ENCODE measurements around the gene SCARB2.

The SCARB2 gene

DNA sequence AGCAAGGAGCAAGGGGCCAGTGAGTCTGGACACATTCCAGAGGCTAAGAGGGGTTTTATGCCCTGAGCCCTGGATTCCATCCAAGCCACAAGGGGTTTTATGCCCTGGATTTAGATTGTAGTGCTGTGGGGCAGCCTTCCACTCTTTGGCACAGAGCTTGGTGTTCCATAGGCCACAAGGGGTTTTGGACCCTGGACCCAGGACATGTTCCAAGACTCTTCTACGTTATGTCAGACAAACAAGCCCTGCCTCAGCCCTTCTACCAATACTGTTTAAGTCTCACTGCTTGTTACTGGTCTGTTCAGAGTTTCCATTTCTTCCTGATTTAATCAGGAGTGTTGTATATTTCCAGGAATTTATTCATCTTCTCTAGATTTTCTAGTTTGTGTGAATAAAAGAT, 12.8 kb upstream of the SCARB2 start:
- H3K9me3 ChIP-seq (ENCODE audit: control insufficient read depth, low read length), result no peaks in the 10 kb centered on the region
- DNase-seq (ENCODE audit: low read depth), result no peak
- H3K4me1 ChIP-seq (ENCODE audit: control insufficient read depth, insufficient read depth, low read length), result no peaks in the 10 kb centered on the region
- H3K9ac ChIP-seq (ENCODE audit: low read length), result no peak overlapping the region
- no peak overlapping the region for H3K4me3 ChIP-seq (ENCODE audit: low read length)
- no peaks in the 10 kb centered on the region for H3K27me3 ChIP-seq (replicated peaks; ENCODE audit: control insufficient read depth, insufficient read depth, low read length)
- H3K36me3 ChIP-seq (ENCODE audit: control insufficient read depth, insufficient read depth, low read length, severe bottlenecking), result no peaks in the 10 kb centered on the region

GRCh38 chr4:76224171-76224570, 10.5 kb upstream of the SCARB2 start:
- H3K9me3 ChIP-seq (ENCODE audit: control insufficient read depth, low read length), result no peaks in the 10 kb centered on the region
- peaks cover 7% of the 10 kb centered on the region for H3K4me1 ChIP-seq (ENCODE audit: control insufficient read depth, insufficient read depth, low read length)
- no peak for DNase-seq (ENCODE audit: low read depth)
- H3K36me3 ChIP-seq (ENCODE audit: control insufficient read depth, insufficient read depth, low read length, severe bottlenecking), result no peaks in the 10 kb centered on the region
- no peak overlapping the region for H3K9ac ChIP-seq (ENCODE audit: low read length)
- H3K27me3 ChIP-seq (replicated peaks; ENCODE audit: control insufficient read depth, insufficient read depth, low read length), result no peaks in the 10 kb centered on the region
- H3K4me3 ChIP-seq (ENCODE audit: low read length), result no peak overlapping the region

DNA sequence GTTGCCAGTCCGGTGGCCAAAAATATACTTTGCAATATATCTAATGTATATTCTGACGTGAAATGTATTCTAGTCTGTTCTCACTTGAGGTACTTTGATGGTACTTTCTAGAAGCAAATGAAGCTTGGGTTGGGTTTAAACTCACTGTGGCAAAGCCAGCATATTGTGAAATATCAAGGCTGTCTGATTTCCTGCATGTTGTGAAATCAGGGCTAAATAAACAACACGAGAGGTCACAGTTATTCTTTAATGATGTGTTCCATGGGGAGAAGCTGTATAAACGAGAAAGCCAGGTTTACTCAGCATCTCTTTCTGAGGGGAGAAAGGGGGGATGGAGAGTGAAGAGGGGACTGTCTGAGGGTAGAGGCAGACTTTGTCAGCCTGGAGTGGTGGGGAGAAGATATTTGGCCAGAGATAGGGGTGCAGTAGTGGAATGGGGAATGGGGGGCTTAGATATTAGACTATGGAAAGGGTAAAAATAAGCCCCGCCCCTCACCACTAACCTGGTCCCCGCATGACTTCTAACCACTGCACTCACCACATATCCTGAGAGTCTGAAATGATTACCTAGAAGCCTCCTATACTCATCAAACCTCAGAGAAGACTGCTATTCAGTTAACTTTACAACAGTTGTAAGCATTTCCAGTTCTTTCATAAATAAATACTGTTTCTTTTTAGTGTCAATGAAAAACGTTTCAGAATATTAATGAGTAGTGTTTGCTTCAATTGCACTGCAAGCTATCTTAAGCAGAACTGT, 5.9 kb upstream of the SCARB2 start:
- H3K9ac ChIP-seq (ENCODE audit: low read length), result no peak overlapping the region
- DNase-seq (ENCODE audit: low read depth), result peak; percentile 92
- H3K36me3 ChIP-seq (ENCODE audit: control insufficient read depth, insufficient read depth, low read length, severe bottlenecking), result no peaks in the 10 kb centered on the region
- H3K27me3 ChIP-seq (replicated peaks; ENCODE audit: control insufficient read depth, insufficient read depth, low read length), result no peaks in the 10 kb centered on the region
- peaks cover 19% of the 10 kb centered on the region for H3K4me1 ChIP-seq (ENCODE audit: control insufficient read depth, insufficient read depth, low read length)
- H3K9me3 ChIP-seq (ENCODE audit: control insufficient read depth, low read length), result no peaks in the 10 kb centered on the region
- no peak overlapping the region for H3K4me3 ChIP-seq (ENCODE audit: low read length)

- peaks cover 27% of the 10 kb centered on the region for H3K4me1 ChIP-seq (ENCODE audit: control insufficient read depth, insufficient read depth, low read length)
- H3K4me3 ChIP-seq (ENCODE audit: low read length), result no peak overlapping the region
- H3K36me3 ChIP-seq (ENCODE audit: control insufficient read depth, insufficient read depth, low read length, severe bottlenecking), result no peaks in the 10 kb centered on the region
- DNase-seq (ENCODE audit: low read depth), result no peak
- no peaks in the 10 kb centered on the region for H3K9me3 ChIP-seq (ENCODE audit: control insufficient read depth, low read length)
- H3K9ac ChIP-seq (ENCODE audit: low read length), result no peak overlapping the region
- H3K27me3 ChIP-seq (replicated peaks; ENCODE audit: control insufficient read depth, insufficient read depth, low read length), result no peaks in the 10 kb centered on the region
Measured at GRCh38 chr4:76216975-76217814, 3.6 kb upstream of the SCARB2 start.

DNA sequence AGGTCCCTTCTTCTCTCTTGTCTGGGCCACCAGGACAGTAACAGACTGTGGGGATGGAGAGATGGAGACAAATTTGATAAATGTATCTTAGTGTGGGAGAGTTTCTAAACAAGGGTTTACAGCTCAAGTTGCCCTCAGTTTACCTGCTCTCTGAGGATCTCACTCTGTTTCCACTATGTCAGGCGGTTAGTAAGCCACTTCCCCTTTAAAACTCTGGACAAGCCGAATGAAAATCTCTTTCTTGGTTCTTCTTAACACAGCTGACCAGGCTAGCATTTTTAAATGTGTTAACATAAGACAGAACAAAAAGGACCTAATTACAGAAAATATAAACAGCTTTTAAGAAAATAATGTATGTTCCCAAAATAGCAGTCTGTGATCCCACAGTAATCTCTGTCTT, 2.9 kb upstream of the SCARB2 start:
- no peaks in the 10 kb centered on the region for H3K36me3 ChIP-seq (ENCODE audit: control insufficient read depth, insufficient read depth, low read length, severe bottlenecking)
- no peak overlapping the region for H3K4me3 ChIP-seq (ENCODE audit: low read length)
- no peaks in the 10 kb centered on the region for H3K27me3 ChIP-seq (replicated peaks; ENCODE audit: control insufficient read depth, insufficient read depth, low read length)
- H3K4me1 ChIP-seq (ENCODE audit: control insufficient read depth, insufficient read depth, low read length), result peaks cover 34% of the 10 kb centered on the region
- H3K9ac ChIP-seq (ENCODE audit: low read length), result no peak overlapping the region
- no peaks in the 10 kb centered on the region for H3K9me3 ChIP-seq (ENCODE audit: control insufficient read depth, low read length)
- no peak for DNase-seq (ENCODE audit: low read depth)

DNA sequence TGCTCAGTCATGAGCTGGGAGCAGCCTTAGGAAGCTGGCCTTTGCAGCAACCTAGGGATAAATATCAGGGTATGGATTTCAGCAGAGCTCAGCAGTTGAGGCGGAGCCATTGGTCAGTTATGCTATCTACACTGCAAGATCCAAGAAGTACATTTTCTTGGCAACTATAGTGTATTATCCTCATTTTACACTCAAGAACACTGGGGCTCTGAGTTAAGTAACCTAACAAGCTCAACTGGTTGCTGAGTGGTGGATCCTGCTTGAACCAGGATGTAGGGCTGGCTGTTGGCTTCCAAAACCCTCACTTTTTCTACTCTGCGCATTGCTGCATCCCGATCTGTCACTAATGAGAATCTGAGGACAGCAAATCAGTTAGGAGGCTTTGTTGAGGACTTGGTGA, 1.5 kb upstream of the SCARB2 start:
- no peaks in the 10 kb centered on the region for H3K27me3 ChIP-seq (replicated peaks; ENCODE audit: control insufficient read depth, insufficient read depth, low read length)
- DNase-seq (ENCODE audit: low read depth), result no peak
- peaks cover 48% of the 10 kb centered on the region for H3K4me1 ChIP-seq (ENCODE audit: control insufficient read depth, insufficient read depth, low read length)
- H3K9ac ChIP-seq (ENCODE audit: low read length), result no peak overlapping the region
- H3K36me3 ChIP-seq (ENCODE audit: control insufficient read depth, insufficient read depth, low read length, severe bottlenecking), result no peaks in the 10 kb centered on the region
- no peak overlapping the region for H3K4me3 ChIP-seq (ENCODE audit: low read length)
- no peaks in the 10 kb centered on the region for H3K9me3 ChIP-seq (ENCODE audit: control insufficient read depth, low read length)

DNA sequence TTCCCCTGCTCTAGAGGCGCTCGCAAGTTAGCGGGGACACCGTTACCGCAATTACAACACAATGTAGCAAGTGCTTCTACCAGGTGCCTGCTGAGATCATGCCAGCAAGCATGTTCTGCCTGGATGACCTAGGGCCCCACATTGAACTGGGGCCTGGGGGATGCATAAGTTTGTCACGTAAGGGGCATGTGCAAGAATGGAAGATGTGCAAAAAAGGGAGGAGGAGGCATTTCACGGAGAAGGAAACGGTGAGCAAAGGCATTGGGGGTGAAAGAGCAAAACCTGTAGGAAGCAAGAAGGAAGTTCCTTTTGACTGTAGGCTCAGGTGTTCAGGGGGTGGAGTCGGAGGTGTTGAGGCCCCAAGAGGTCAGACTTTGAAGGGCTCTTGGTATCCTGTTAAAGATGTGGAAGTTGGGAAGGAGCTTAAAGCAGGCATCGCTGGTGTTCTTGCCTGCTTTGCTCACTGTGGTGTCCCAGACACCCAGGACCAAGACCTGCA, 602 bp upstream of the SCARB2 start:
- DNase-seq (ENCODE audit: low read depth), result no peak
- peaks cover 48% of the 10 kb centered on the region for H3K4me1 ChIP-seq (ENCODE audit: control insufficient read depth, insufficient read depth, low read length)
- H3K9me3 ChIP-seq (ENCODE audit: control insufficient read depth, low read length), result no peaks in the 10 kb centered on the region
- H3K27me3 ChIP-seq (replicated peaks; ENCODE audit: control insufficient read depth, insufficient read depth, low read length), result no peaks in the 10 kb centered on the region
- no peaks in the 10 kb centered on the region for H3K36me3 ChIP-seq (ENCODE audit: control insufficient read depth, insufficient read depth, low read length, severe bottlenecking)
- H3K9ac ChIP-seq (ENCODE audit: low read length), result peak overlapping the region; percentile 96
- H3K4me3 ChIP-seq (ENCODE audit: low read length), result peak overlapping the region; percentile 96

- no peaks in the 10 kb centered on the region for H3K9me3 ChIP-seq (ENCODE audit: control insufficient read depth, low read length)
- H3K9ac ChIP-seq (ENCODE audit: low read length), result peak overlapping the region; percentile 96
- no peaks in the 10 kb centered on the region for H3K36me3 ChIP-seq (ENCODE audit: control insufficient read depth, insufficient read depth, low read length, severe bottlenecking)
- H3K4me3 ChIP-seq (ENCODE audit: low read length), result peak overlapping the region; percentile 96
- peaks cover 54% of the 10 kb centered on the region for H3K4me1 ChIP-seq (ENCODE audit: control insufficient read depth, insufficient read depth, low read length)
- peak; percentile 57 for DNase-seq (ENCODE audit: low read depth)
- H3K27me3 ChIP-seq (replicated peaks; ENCODE audit: control insufficient read depth, insufficient read depth, low read length), result no peaks in the 10 kb centered on the region
Measured at GRCh38 chr4:76212851-76213414, 691 bp downstream of the SCARB2 start.

DNA sequence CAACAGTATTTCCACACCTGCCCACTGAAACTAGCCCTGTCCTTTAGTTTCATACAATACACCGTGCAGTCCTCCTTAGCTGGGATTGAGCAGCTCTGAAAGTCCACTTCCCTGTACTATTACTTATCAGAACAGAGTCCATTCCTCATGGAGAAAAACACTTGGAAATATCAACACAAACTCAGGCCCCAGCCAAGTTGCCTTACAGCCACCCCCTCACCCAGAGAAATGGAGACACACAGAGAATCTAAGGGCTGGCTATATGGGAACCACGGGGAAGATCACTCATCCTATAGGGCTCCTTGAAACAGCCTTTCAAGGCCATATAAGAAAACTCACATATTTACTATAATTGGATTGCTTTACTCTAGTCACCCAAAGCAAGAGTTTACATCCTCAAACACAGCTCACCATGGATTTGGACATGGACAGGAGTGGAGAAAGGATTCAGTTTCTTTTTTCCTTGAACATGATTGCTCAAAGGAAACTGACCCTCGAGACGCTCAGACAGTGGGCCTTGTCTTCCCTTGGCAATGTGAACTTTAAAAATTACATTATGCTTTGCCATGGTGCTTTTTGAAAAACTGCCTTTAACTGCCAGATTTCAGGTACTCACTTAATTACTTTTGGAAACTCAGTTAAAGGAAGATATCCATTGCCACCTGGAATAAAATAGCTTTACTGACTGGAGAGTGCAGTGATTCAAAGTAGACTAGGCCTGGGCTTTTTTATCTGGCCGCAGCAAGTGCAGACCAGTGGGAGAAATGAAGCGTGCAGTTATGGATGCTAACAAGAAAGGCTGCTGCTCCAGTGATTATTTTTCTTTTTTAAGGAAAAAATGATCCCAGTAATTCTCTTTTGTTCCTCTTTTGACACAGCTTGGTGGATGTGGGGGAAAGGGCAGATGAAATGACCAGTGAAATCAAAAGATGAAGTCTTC, 1.6 kb downstream of the SCARB2 start:
- no peaks in the 10 kb centered on the region for H3K27me3 ChIP-seq (replicated peaks; ENCODE audit: control insufficient read depth, insufficient read depth, low read length)
- no peak for DNase-seq (ENCODE audit: low read depth)
- H3K4me1 ChIP-seq (ENCODE audit: control insufficient read depth, insufficient read depth, low read length), result peaks cover 63% of the 10 kb centered on the region
- H3K4me3 ChIP-seq (ENCODE audit: low read length), result peak overlapping the region; percentile 96
- no peaks in the 10 kb centered on the region for H3K9me3 ChIP-seq (ENCODE audit: control insufficient read depth, low read length)
- H3K36me3 ChIP-seq (ENCODE audit: control insufficient read depth, insufficient read depth, low read length, severe bottlenecking), result no peaks in the 10 kb centered on the region
- H3K9ac ChIP-seq (ENCODE audit: low read length), result peak overlapping the region; percentile 96

GRCh38 chr4:76210452-76210851, 3.2 kb downstream of the SCARB2 start:
- no peaks in the 10 kb centered on the region for H3K36me3 ChIP-seq (ENCODE audit: control insufficient read depth, insufficient read depth, low read length, severe bottlenecking)
- H3K4me1 ChIP-seq (ENCODE audit: control insufficient read depth, insufficient read depth, low read length), result peaks cover 79% of the 10 kb centered on the region
- DNase-seq (ENCODE audit: low read depth), result no peak

More at GRCh38 chr4:76210452-76210851, 3.2 kb downstream of the SCARB2 start:
- Histone ChIP-seq H3K9me3 (ENCODE audit: control insufficient read depth, low read length) (no peaks in the 10 kb centered on the region), H3K9ac (ENCODE audit: low read length) (peak overlapping the region; percentile 96), H3K4me3 (ENCODE audit: low read length) (peak overlapping the region; percentile 96), H3K27me3 (replicated peaks; ENCODE audit: control insufficient read depth, insufficient read depth, low read length) (no peaks in the 10 kb centered on the region)
